HepG2 (cell line): ENCODE measurements around the gene NELFB. TPM values are rescaled to one million over a fixed set of nuclear protein-coding genes. Genes with fewer than 3 reads are reported as not detected.

Experiments used
- ADNP ChIP-seq: sonication (generic); formaldehyde crosslinking; IDR thresholded peaks from 2 replicates; pipeline ENCODE4 v1.4.0; 2020; ENCODE audit warnings: missing genetic modification reagents
- ARNTL ChIP-seq: sonication (generic); formaldehyde crosslinking; IDR thresholded peaks from 2 replicates; pipeline ENCODE4 v1.4.0; 2020; ENCODE audit warnings: mild to moderate bottlenecking, missing genetic modification reagents
- BCLAF1 ChIP-seq: fragments of 450-650 bp; IDR thresholded peaks from 2 replicates; pipeline ENCODE4 v1.6.1; 2017; ENCODE audit warnings: mild to moderate bottlenecking
- BRD4 ChIP-seq: sonication (generic); formaldehyde crosslinking; IDR thresholded peaks from 2 replicates; pipeline ENCODE4 v1.4.0; 2020; ENCODE audit warnings: missing genetic modification reagents
- KLF16 ChIP-seq, 2 experiments: sonication (generic) in 1 of 2; formaldehyde crosslinking in 1 of 2; IDR thresholded peaks; 2 replicates each; pipeline versions ENCODE4 v1.6.1 to v1.8.0; 2016 to 2023; ENCODE audit warnings: missing genetic modification reagents in 2 of 2, missing compliant biosample characterization in 1 of 2
- LBX2 ChIP-seq: sonication (generic); formaldehyde crosslinking; IDR thresholded peaks from 2 replicates; pipeline ENCODE4 v1.5.0; 2020; ENCODE audit warnings: missing genetic modification reagents, mild to moderate bottlenecking, borderline replicate concordance
- MXI1 ChIP-seq: IDR thresholded peaks from 3 replicates; pipeline ENCODE4 v1.6.1; 2012; ENCODE audit warnings: low read depth, low read length, inconsistent platforms, borderline replicate concordance
- TAF1 ChIP-seq: sonication (generic); formaldehyde crosslinking; IDR thresholded peaks from 2 replicates; pipeline ENCODE4 v1.4.0; 2020; ENCODE audit warnings: missing genetic modification reagents
- ZBTB25 ChIP-seq: IDR thresholded peaks from 2 replicates; pipeline ENCODE4 v1.6.1; 2018; ENCODE audit warnings: missing genetic modification reagents
- ZMAT5 ChIP-seq: sonication (generic); formaldehyde crosslinking; IDR thresholded peaks from 2 replicates; pipeline ENCODE4 v1.5.0; 2020; ENCODE audit warnings: mild to moderate bottlenecking, low read depth, missing genetic modification reagents, borderline replicate concordance
- ZNF556 ChIP-seq: sonication (generic); formaldehyde crosslinking; IDR thresholded peaks from 2 replicates; pipeline ENCODE4 v1.4.0; 2020; ENCODE audit warnings: mild to moderate bottlenecking, missing genetic modification reagents, borderline replicate concordance
- ZNF609 ChIP-seq: sonication (generic); formaldehyde crosslinking; IDR thresholded peaks from 2 replicates; pipeline ENCODE4 v1.4.0; 2020; ENCODE audit warnings: mild to moderate bottlenecking, missing genetic modification reagents, borderline replicate concordance
- ZNF687 ChIP-seq: sonication (generic); formaldehyde crosslinking; IDR thresholded peaks from 2 replicates; pipeline ENCODE4 v1.5.1; 2020; ENCODE audit warnings: mild to moderate bottlenecking, missing genetic modification reagents, moderate library complexity
- polyA plus RNA-seq, 8 experiments: library from polyadenylated mRNA; depleted of rRNA in 3 of 8; stranded (reverse) in 7 of 8; unstranded in 1 of 8; fragments of >200 nt; fragmentation: Illumina TruSeq in 4 of 8; extraction: Trizol in 4 of 8; gene quantifications; 2 replicates each; pipeline versions ENCODE4 v1.2.1 to v1.2.3, GENCODE V29; 2011 to 2016; ENCODE audit warnings: low read depth in 4 of 8, missing spikeins in 1 of 8, mixed read lengths in 1 of 8; ENCODE audit not compliant: insufficient read depth in 1 of 8
- total RNA-seq, 5 experiments: library from RNA; depleted of rRNA; stranded (reverse); fragments of >200 nt; fragmentation: Illumina TruSeq; extraction: Trizol; gene quantifications; 2 replicates each; pipeline ENCODE4 v1.2.3, GENCODE V29; 2016; ENCODE audit warnings: low read depth in 1 of 5

The NELFB gene
- total and polyA plus RNA-seq, 2 of the 13 experiments (the other 11 are each of a cell fraction or from before 2014, with no cell fraction given): 26.5 to 45.8 TPM

- TF ChIP-seq ZNF687: peak; percentile 95
- no peak for TF ChIP-seq ADNP (CRISPR knock-in tag)
- peak; percentile 32; the same call in 1 of the 2 replicates for TF ChIP-seq ZNF609 (CRISPR knock-in tag)
- TF ChIP-seq KLF16 (CRISPR knock-in tag; IDR thresholded peaks at IDR 0.05): peak in 1 of 2 experiments; percentile 40; a peak in 1 of 4 replicates
- TF ChIP-seq ZBTB25: peak; percentile 96
- TF ChIP-seq ZMAT5 (CRISPR knock-in tag): no peak
- no peak for TF ChIP-seq BCLAF1
- peak; percentile 11; the same call in 1 of the 2 replicates for TF ChIP-seq TAF1 (CRISPR knock-in tag)
- peak; percentile 6; the same call in 1 of the 3 replicates for TF ChIP-seq MXI1
- 0 out of 2 replicates have a peak, but pooled peaks have one; percentile 17 for TF ChIP-seq ZNF556
- peak; percentile 81; the same call in 1 of the 2 replicates for TF ChIP-seq ARNTL (CRISPR knock-in tag)
- no peak; the same call in 1 of the 2 replicates for TF ChIP-seq BRD4 (CRISPR knock-in tag)
- TF ChIP-seq LBX2 (CRISPR knock-in tag): peak; percentile 66; the same call in 1 of the 2 replicates
Observed at GRCh38 chr9:137240318-137240840, 14.7 kb upstream of the NELFB start (continued).
